OCI-M1 (cell line): ENCODE data around the gene EEF1AKMT3.

Experiments
- DNase-seq: peaks from one replicate; lab custom pipeline; 2025; lab: John Stamatoyannopoulos, UW

EEF1AKMT3 gene

GRCh38 chr12:57735198-57735855 is 37.1 kb upstream of the EEF1AKMT3 start:
- no peak for DNase-seq

GRCh38 chr12:57735952-57736740 is 36.3 kb upstream of the EEF1AKMT3 start:
- no peak for DNase-seq

GRCh38 chr12:57736741-57737466 is 35.5 kb upstream of the EEF1AKMT3 start:
- no peak for DNase-seq

GRCh38 chr12:57737467-57738460 is 34.6 kb upstream of the EEF1AKMT3 start:
- DNase-seq = no peak

- DNase-seq = no peak
Measured at GRCh38 chr12:57738661-57739237, 33.7 kb upstream of the EEF1AKMT3 start, which contains the start of gene AGAP2. TSS of gene AGAP2 (minus strand) at chr12:57738742. CDS start at chr12:57738246, 496 bp downstream.

GRCh38 chr12:57739387-57739786 is 33.0 kb upstream of the EEF1AKMT3 start:
- DNase-seq = no peak

GRCh38 chr12:57739914-57740538 is 32.4 kb upstream of the EEF1AKMT3 start:
- no peak for DNase-seq

- DNase-seq = no peak
Measured at GRCh38 chr12:57740656-57741412, 31.6 kb upstream of the EEF1AKMT3 start.

- peak; percentile 41 for DNase-seq
Measured at GRCh38 chr12:57741413-57741789, 31.0 kb upstream of the EEF1AKMT3 start.

GRCh38 chr12:57741844-57742738 is 30.3 kb upstream of the EEF1AKMT3 start:
- peak; percentile 78 for DNase-seq

- DNase-seq = peak; percentile 55
Measured at GRCh38 chr12:57743769-57744168, 28.6 kb upstream of the EEF1AKMT3 start.

GRCh38 chr12:57744194-57744776 is 28.1 kb upstream of the EEF1AKMT3 start:
- DNase-seq = peak; percentile 97

- peak; percentile 99 for DNase-seq
Measured at GRCh38 chr12:57744777-57745484, 27.5 kb upstream of the EEF1AKMT3 start, which contains the start of gene TSPAN31. TSS of gene TSPAN31 (plus strand) at chr12:57745039. CDS start at chr12:57745155, 116 bp downstream.

- peak; percentile 59 for DNase-seq
Measured at GRCh38 chr12:57745485-57745881, 26.9 kb upstream of the EEF1AKMT3 start.

- peak; percentile 44 for DNase-seq
Measured at GRCh38 chr12:57746025-57746424, 26.4 kb upstream of the EEF1AKMT3 start.

- DNase-seq = no peak
Measured at GRCh38 chr12:57749061-57749460, 23.4 kb upstream of the EEF1AKMT3 start.

GRCh38 chr12:57750561-57751431 is 21.6 kb upstream of the EEF1AKMT3 start:
- DNase-seq = no peak
